Measurements from ENCODE around the gene TEX2. TPM values are rescaled to one million over a fixed set of nuclear protein-coding genes. Genes with fewer than 3 reads are reported as not detected.

Gene TEX2
- total and polyA plus RNA-seq, 2 donors (not counting 1 experiment from before 2014, with no cell fraction given) = 4.0 to 7.6 TPM

DNA sequence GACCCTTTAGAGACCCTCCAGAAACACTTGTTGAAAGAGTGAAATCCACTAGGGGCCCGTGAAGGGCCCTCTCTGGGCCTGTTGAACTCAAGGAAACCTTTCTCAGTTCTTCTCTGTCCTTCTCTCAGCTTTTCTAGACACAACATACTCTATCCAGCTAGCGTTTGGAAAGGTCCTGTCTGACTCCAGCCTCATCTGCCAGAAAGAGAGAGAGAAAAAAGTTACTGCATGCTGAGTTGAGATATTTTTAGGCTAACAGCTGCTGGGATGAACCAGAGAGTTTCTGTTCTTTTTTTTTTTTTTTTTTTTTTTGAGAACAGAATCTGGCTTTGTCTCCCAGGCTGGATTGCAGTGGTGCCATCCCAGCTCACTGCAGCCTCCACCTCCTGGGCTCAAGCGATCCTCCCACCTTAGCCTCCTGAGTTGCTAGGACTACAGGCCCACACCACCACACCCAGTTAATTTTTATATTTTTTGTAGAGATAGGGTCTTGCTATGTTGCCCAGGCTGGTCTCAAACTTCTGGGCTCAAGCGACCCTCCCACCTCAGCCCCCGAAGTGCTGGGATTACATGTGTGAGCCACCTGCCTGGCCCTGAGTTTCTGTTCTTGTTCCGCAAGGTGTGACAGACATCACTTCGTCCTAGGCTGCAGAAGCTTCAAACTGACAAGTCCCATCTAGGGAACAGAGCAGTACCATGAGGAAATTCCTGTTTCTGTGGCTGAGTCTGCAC lies 14.9 kb upstream of the TEX2 start:
- CTCF ChIA-PET = no interaction called here
- no peaks in the 10 kb centered on the region for H3K27me3 ChIP-seq (replicated peaks in 1 of 4; ENCODE audit: control extremely low read depth in 1 of 4, control insufficient read depth in 3 of 4, insufficient read depth in 4 of 4, low read length in 3 of 4)

DNA sequence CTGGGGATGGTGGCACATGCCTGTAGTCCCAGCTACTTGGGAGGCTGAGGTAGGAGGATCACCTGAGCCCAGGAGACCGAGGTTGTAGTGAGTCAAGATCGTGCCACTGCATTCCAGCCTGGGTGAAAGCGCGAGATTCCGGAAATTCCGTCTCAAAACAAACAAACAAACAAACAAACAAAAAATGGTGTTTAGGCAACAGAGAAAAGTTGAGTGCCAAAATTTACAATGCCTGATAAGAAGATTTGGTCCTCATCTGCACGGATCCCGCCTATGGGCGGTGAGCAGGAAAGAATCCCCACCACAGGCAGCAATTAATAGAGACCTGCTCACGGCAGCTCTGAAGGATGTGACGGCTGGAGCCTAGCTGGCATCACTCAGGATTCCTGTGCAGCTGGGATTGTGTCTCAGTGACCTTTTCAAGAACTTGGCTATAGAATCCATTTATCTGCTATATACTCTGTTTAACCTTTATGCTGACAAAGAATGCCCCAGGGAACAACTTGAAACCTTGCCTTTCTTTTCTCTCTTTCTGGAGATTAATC lies 14.0 kb upstream of the TEX2 start:
- Histone ChIP-seq H3K4me1 (ENCODE audit: control insufficient read depth in 2 of 2, insufficient read depth in 2 of 2, low read length in 2 of 2) (no peaks in the 10 kb centered on the region), H3K27ac (ENCODE audit: low read length in 2 of 2) (no peak overlapping the region), H3K79me2 (ENCODE audit: control insufficient read depth, insufficient read depth, low read length) (no peaks in the 10 kb centered on the region), H4K20me1 (ENCODE audit: control insufficient read depth, insufficient read depth, low read length, poor library complexity, severe bottlenecking) (no peaks in the 10 kb centered on the region), H3K27me3 (replicated peaks in 1 of 4; ENCODE audit: control extremely low read depth in 1 of 4, control insufficient read depth in 3 of 4, insufficient read depth in 4 of 4, low read length in 3 of 4) (no peaks in the 10 kb centered on the region), H3K9ac (ENCODE audit: low read length) (no peak overlapping the region), H3K9me3 (ENCODE audit: control extremely low read depth in 1 of 3, control insufficient read depth in 2 of 3, insufficient read depth in 1 of 3, low read length in 2 of 3) (peaks cover 0 to under 1% (median 0%) of the 10 kb centered on the region in 3 donors), H3K4me3 (ENCODE audit: control extremely low read depth in 1 of 5, extremely low read depth in 1 of 5, insufficient read depth in 1 of 5, low read depth in 2 of 5, low read length in 4 of 5) (no peak overlapping the region), H2AFZ (ENCODE audit: insufficient read depth, low read depth, low read length, poor library complexity, severe bottlenecking) (no peak overlapping the region), H3K36me3 (replicated peaks in 1 of 2; ENCODE audit: control extremely low read depth in 1 of 2, control insufficient read depth in 1 of 2, extremely low read depth in 1 of 2, insufficient read depth in 2 of 2, low read length in 1 of 2) (no peaks in the 10 kb centered on the region), H3K4me2 (replicated peaks; ENCODE audit: low read depth, low read length, poor library complexity, severe bottlenecking) (no peak overlapping the region)
- CTCF ChIA-PET = interaction anchor here (0.6 kb wide), 1 partner anchor 460 kb away, joined by 3 read pairs; no protein-coding TSS in a partner anchor
- intact Hi-C loops (cut with micrococcal nuclease) = no loop called here
- TF ChIP-seq EZH2 (IDR thresholded peaks at IDR 0.05; ENCODE audit: borderline replicate concordance, insufficient read depth, low read depth, low read length, poor library complexity, severe bottlenecking) = no peak
- TF ChIP-seq, protein P1, sequence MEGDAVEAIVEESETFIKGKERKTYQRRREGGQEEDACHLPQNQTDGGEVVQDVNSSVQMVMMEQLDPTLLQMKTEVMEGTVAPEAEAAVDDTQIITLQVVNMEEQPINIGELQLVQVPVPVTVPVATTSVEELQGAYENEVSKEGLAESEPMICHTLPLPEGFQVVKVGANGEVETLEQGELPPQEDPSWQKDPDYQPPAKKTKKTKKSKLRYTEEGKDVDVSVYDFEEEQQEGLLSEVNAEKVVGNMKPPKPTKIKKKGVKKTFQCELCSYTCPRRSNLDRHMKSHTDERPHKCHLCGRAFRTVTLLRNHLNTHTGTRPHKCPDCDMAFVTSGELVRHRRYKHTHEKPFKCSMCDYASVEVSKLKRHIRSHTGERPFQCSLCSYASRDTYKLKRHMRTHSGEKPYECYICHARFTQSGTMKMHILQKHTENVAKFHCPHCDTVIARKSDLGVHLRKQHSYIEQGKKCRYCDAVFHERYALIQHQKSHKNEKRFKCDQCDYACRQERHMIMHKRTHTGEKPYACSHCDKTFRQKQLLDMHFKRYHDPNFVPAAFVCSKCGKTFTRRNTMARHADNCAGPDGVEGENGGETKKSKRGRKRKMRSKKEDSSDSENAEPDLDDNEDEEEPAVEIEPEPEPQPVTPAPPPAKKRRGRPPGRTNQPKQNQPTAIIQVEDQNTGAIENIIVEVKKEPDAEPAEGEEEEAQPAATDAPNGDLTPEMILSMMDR (IDR thresholded peaks at IDR 0.05) = no peak
- Mint-ChIP-seq H3K27ac (no peak overlapping the region), H3K4me3 (no peak overlapping the region), H3K4me1 (no peaks in the 10 kb centered on the region), H3K27me3 (no peaks in the 10 kb centered on the region), H3K9me3 (ENCODE audit: insufficient read depth) (no peaks in the 10 kb centered on the region)
- POLR2A ChIA-PET = no interaction called here
- no CpG with 5 or more reads among the region's 11 CpGs for WGBS (ENCODE audit: insufficient coverage)
- DNase-seq (no peak), ATAC-seq (ENCODE audit: low read depth) (no peak)

More for the DNA sequence above, 14.9 kb upstream of the TEX2 start:
- no peaks in the 10 kb centered on the region for H3K9me3 Mint-ChIP-seq (ENCODE audit: insufficient read depth)
- DNase-seq (no peak), ATAC-seq (ENCODE audit: low read depth) (no peak)
- 85% methylated on average over 4 of the region's 7 CpGs for WGBS (ENCODE audit: insufficient coverage)
- H3K27me3 Mint-ChIP-seq = no peaks in the 10 kb centered on the region
- Histone ChIP-seq H3K27ac (ENCODE audit: low read length in 2 of 2) (no peak overlapping the region), H3K79me2 (ENCODE audit: control insufficient read depth, insufficient read depth, low read length) (no peaks in the 10 kb centered on the region), H3K9me3 (ENCODE audit: control extremely low read depth in 1 of 3, control insufficient read depth in 2 of 3, insufficient read depth in 1 of 3, low read length in 2 of 3) (no peaks in the 10 kb centered on the region), H3K9ac (ENCODE audit: low read length) (no peak overlapping the region), H2AFZ (ENCODE audit: insufficient read depth, low read depth, low read length, poor library complexity, severe bottlenecking) (no peak overlapping the region), H3K4me1 (ENCODE audit: control insufficient read depth in 2 of 2, insufficient read depth in 2 of 2, low read length in 2 of 2) (no peaks in the 10 kb centered on the region), H3K36me3 (replicated peaks in 1 of 2; ENCODE audit: control extremely low read depth in 1 of 2, control insufficient read depth in 1 of 2, extremely low read depth in 1 of 2, insufficient read depth in 2 of 2, low read length in 1 of 2) (no peaks in the 10 kb centered on the region), H3K4me2 (replicated peaks; ENCODE audit: low read depth, low read length, poor library complexity, severe bottlenecking) (no peak overlapping the region), H4K20me1 (ENCODE audit: control insufficient read depth, insufficient read depth, low read length, poor library complexity, severe bottlenecking) (no peaks in the 10 kb centered on the region), H3K4me3 (ENCODE audit: control extremely low read depth in 1 of 5, extremely low read depth in 1 of 5, insufficient read depth in 1 of 5, low read depth in 2 of 5, low read length in 4 of 5) (no peak overlapping the region)
- intact Hi-C loops (cut with micrococcal nuclease) = no loop called here
- POLR2A ChIA-PET = no interaction called here
- H3K27ac Mint-ChIP-seq = no peak overlapping the region
- no peak overlapping the region for H3K4me3 Mint-ChIP-seq
- no peak for TF ChIP-seq EZH2 (IDR thresholded peaks at IDR 0.05; ENCODE audit: borderline replicate concordance, insufficient read depth, low read depth, low read length, poor library complexity, severe bottlenecking)
- TF ChIP-seq, protein P1 (IDR thresholded peaks at IDR 0.05) = no peak
- no peaks in the 10 kb centered on the region for H3K4me1 Mint-ChIP-seq
